ENCODE data around the gene PPP1R12A. TPM values are rescaled to one million over a fixed set of nuclear protein-coding genes. Genes with fewer than 3 reads are reported as not detected.

PPP1R12A gene
- polyA plus RNA-seq, 3 donors = 26.2 to 57.2 (median 33.1) TPM

GRCh38 chr12:79827484-79827883 is 107.4 kb downstream of the PPP1R12A start:
- intact Hi-C loops (cut with micrococcal nuclease) = no loop called here
- Mint-ChIP-seq H3K4me3 (no peak overlapping the region), H3K27me3 (ENCODE audit: low read depth in 3 of 3) (no peaks in the 10 kb centered on the region), H3K36me3 (peaks cover 34 to 53% of the 10 kb centered on the region in 2 donors), H3K4me1 (peaks cover 6% of the 10 kb centered on the region), H3K9me3 (no peaks in the 10 kb centered on the region), H3K27ac (no peak overlapping the region)
- H3K9ac ChIP-seq (ENCODE audit: insufficient read depth, low read length, poor library complexity, severe bottlenecking) = no peak overlapping the region
- no peaks in the 10 kb centered on the region for H3K4me1 ChIP-seq (ENCODE audit: control insufficient read depth in 1 of 2, insufficient read depth in 2 of 2, low read length in 2 of 2)
- peaks cover 89% of the 10 kb centered on the region for H4K20me1 ChIP-seq (ENCODE audit: insufficient read depth, low read length)
- H3K27me3 ChIP-seq (ENCODE audit: control insufficient read depth in 2 of 2, insufficient read depth in 2 of 2, low read length in 2 of 2) = no peaks in the 10 kb centered on the region
- no CpG with 5 or more reads among the region's 3 CpGs for WGBS (ENCODE audit: insufficient coverage)
- H3K36me3 ChIP-seq (replicated peaks in 1 of 2; ENCODE audit: control insufficient read depth in 1 of 2, insufficient read depth in 2 of 2, low read length in 2 of 2) = peaks cover 36 to 78% of the 10 kb centered on the region in 2 donors
- no peak overlapping the region for H3K27ac ChIP-seq (ENCODE audit: low read depth in 1 of 2, low read length in 2 of 2)
- H2AFZ ChIP-seq (ENCODE audit: insufficient read depth, low read depth, low read length, poor library complexity, severe bottlenecking) = no peak overlapping the region
- no peak overlapping the region for H3K4me2 ChIP-seq (replicated peaks; ENCODE audit: extremely low read depth, low read length, poor library complexity, severe bottlenecking)
- DNase-seq = no peak
- H3K9me3 ChIP-seq (replicated peaks in 1 of 2; ENCODE audit: control insufficient read depth in 1 of 2, insufficient read depth in 1 of 2, low read length in 2 of 2) = no peaks in the 10 kb centered on the region
- H3K79me2 ChIP-seq (ENCODE audit: insufficient read depth, low read length) = peaks cover 28% of the 10 kb centered on the region
- no peak for TF ChIP-seq CTCF (IDR thresholded peaks at IDR 0.05)
- H3K4me3 ChIP-seq (replicated peaks in 1 of 3; ENCODE audit: low read depth in 2 of 3, low read length in 3 of 3) = no peak overlapping the region

GRCh38 chr12:79826267-79827128 is 108.4 kb downstream of the PPP1R12A start:
- Histone ChIP-seq H3K9me3 (replicated peaks in 1 of 2; ENCODE audit: control insufficient read depth in 1 of 2, insufficient read depth in 1 of 2, low read length in 2 of 2) (no peaks in the 10 kb centered on the region), H3K9ac (ENCODE audit: insufficient read depth, low read length, poor library complexity, severe bottlenecking) (no peak overlapping the region), H3K4me3 (replicated peaks in 1 of 3; ENCODE audit: low read depth in 2 of 3, low read length in 3 of 3) (no peak overlapping the region), H3K27ac (ENCODE audit: low read depth in 1 of 2, low read length in 2 of 2) (no peak overlapping the region), H3K27me3 (ENCODE audit: control insufficient read depth in 2 of 2, insufficient read depth in 2 of 2, low read length in 2 of 2) (no peaks in the 10 kb centered on the region), H3K4me2 (replicated peaks; ENCODE audit: extremely low read depth, low read length, poor library complexity, severe bottlenecking) (no peak overlapping the region), H3K79me2 (ENCODE audit: insufficient read depth, low read length) (peaks cover 28% of the 10 kb centered on the region), H2AFZ (ENCODE audit: insufficient read depth, low read depth, low read length, poor library complexity, severe bottlenecking) (no peak overlapping the region), H3K36me3 (replicated peaks in 1 of 2; ENCODE audit: control insufficient read depth in 1 of 2, insufficient read depth in 2 of 2, low read length in 2 of 2) (peaks cover 31 to 79% of the 10 kb centered on the region in 2 donors), H3K4me1 (ENCODE audit: control insufficient read depth in 1 of 2, insufficient read depth in 2 of 2, low read length in 2 of 2) (no peaks in the 10 kb centered on the region), H4K20me1 (ENCODE audit: insufficient read depth, low read length) (peaks cover 85% of the 10 kb centered on the region)
- H3K36me3 Mint-ChIP-seq = peaks cover 34 to 52% of the 10 kb centered on the region in 2 donors
- H3K9me3 Mint-ChIP-seq = no peaks in the 10 kb centered on the region
- H3K4me1 Mint-ChIP-seq = peaks cover 6% of the 10 kb centered on the region
- H3K4me3 Mint-ChIP-seq = no peak overlapping the region
- no peak for TF ChIP-seq CTCF (IDR thresholded peaks at IDR 0.05)
- WGBS (ENCODE audit: insufficient coverage) = 80% methylated on average over 1 of the region's 6 CpGs
- no peaks in the 10 kb centered on the region for H3K27me3 Mint-ChIP-seq (ENCODE audit: low read depth in 3 of 3)
- H3K27ac Mint-ChIP-seq = peak overlapping the region in 1 of 7 donors; percentile 50
- intact Hi-C loops (cut with micrococcal nuclease) = no loop called here
- no peak for DNase-seq

Data from CD14-positive monocyte (primary cell).